Measurements from ENCODE around the gene GPX7. TPM values are rescaled to one million over a fixed set of nuclear protein-coding genes. Genes with fewer than 3 reads are reported as not detected.

Gene GPX7
- total RNA-seq, 1 experiment from 2014 or later, result 21.7 TPM

- no peaks in the 10 kb centered on the region for H3K4me1 ChIP-seq
- CTCF ChIA-PET, result no interaction called here
- no peaks in the 10 kb centered on the region for H3K27me3 ChIP-seq (replicated peaks; ENCODE audit: control insufficient read depth, insufficient read depth, low read length)
- Mint-ChIP-seq H3K36me3 (ENCODE audit: insufficient read depth, unreplicated experiment) (no peaks in the 10 kb centered on the region), H3K27me3 (ENCODE audit: insufficient read depth, unreplicated experiment) (no peaks in the 10 kb centered on the region), H3K9me3 (ENCODE audit: unreplicated experiment) (no peaks in the 10 kb centered on the region), H3K4me1 (ENCODE audit: low read depth, unreplicated experiment) (no peaks in the 10 kb centered on the region), H3K4me3 (ENCODE audit: unreplicated experiment) (no peak overlapping the region), H3K27ac (ENCODE audit: unreplicated experiment) (no peak overlapping the region)
- POLR2A ChIA-PET, result no interaction called here
- H3K9me3 ChIP-seq, result no peaks in the 10 kb centered on the region
- BruUV-seq (replicated peaks), result no TSS peak
- H3K4me3 ChIP-seq (ENCODE audit: low read depth, low read length), result no peak overlapping the region
- H3K36me3 ChIP-seq (ENCODE audit: control insufficient read depth, insufficient read depth, low read length), result no peaks in the 10 kb centered on the region
- DNase-seq, result no peak
- intact Hi-C loops (cut with micrococcal nuclease; ENCODE audit: unreplicated experiment), result no loop called here
- no peak for TF ChIP-seq CTCF (IDR thresholded peaks at IDR 0.05; ENCODE audit: insufficient read depth in 1 of 2, low read depth in 1 of 2, low read length in 1 of 2, severe bottlenecking in 1 of 2, unreplicated experiment in 1 of 2)
These were observed 20.0 kb upstream of the GPX7 start for GRCh38 chr1:52582116-52582696.

DNA sequence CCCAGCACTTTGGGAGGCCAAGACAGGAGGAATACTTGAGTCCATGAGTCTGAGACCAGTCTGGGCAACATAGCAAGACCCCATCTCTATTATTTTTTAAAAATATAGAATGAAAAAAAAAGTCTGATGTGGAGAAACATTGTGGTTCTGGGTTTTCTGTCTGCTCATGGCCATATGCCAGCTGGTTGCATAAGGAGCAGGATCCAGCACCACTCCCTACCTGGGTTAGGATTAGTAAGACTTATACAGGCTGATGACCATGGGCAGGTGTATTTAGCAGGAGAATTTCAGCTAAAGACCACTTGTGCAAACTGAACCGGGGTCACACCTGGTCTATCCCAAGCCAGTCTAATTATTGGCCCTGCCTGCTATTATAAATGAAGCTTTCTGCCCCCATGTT is 16.7 kb upstream of the GPX7 start:
- Histone ChIP-seq H3K27me3 (replicated peaks; ENCODE audit: control insufficient read depth, insufficient read depth, low read length) (no peaks in the 10 kb centered on the region), H3K4me1 (no peaks in the 10 kb centered on the region), H3K9me3 (no peaks in the 10 kb centered on the region), H3K36me3 (ENCODE audit: control insufficient read depth, insufficient read depth, low read length) (no peaks in the 10 kb centered on the region), H3K4me3 (ENCODE audit: low read depth, low read length) (no peak overlapping the region)
- Mint-ChIP-seq H3K27me3 (ENCODE audit: insufficient read depth, unreplicated experiment) (no peaks in the 10 kb centered on the region), H3K4me3 (ENCODE audit: unreplicated experiment) (no peak overlapping the region), H3K4me1 (ENCODE audit: low read depth, unreplicated experiment) (no peaks in the 10 kb centered on the region), H3K9me3 (ENCODE audit: unreplicated experiment) (no peaks in the 10 kb centered on the region), H3K36me3 (ENCODE audit: insufficient read depth, unreplicated experiment) (no peaks in the 10 kb centered on the region), H3K27ac (ENCODE audit: unreplicated experiment) (no peak overlapping the region)
- ChIA-PET POLR2A (no interaction called here), CTCF (no interaction called here)
- TF ChIP-seq CTCF (IDR thresholded peaks at IDR 0.05; ENCODE audit: insufficient read depth in 1 of 2, low read depth in 1 of 2, low read length in 1 of 2, severe bottlenecking in 1 of 2, unreplicated experiment in 1 of 2), result no peak
- no peak for DNase-seq
- no TSS peak for BruUV-seq (replicated peaks)
- intact Hi-C loops (cut with micrococcal nuclease; ENCODE audit: unreplicated experiment), result no loop called here

DNA sequence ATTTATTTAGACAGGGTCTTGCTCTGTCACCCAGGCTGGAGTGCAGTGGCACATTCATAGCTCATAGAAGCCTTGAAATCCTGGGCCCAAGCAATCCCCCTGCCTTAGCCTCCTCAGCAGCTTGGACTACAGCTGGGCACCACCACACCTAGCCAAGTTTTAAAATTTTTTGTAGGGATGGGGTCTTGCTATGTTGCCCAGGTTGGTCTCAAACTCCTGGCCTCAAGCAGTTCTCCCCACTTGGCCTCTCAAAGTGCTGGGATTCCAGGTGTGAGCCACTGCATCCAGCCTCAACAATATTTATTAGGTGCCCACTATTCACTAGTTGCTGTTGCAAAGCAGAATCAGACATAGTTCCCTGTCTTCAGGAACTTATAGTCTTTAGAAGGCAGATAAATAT is 14.1 kb upstream of the GPX7 start:
- intact Hi-C loops (cut with micrococcal nuclease; ENCODE audit: unreplicated experiment), result no loop called here
- no TSS peak for BruUV-seq (replicated peaks)
- CTCF ChIA-PET, result no interaction called here

More for the DNA sequence above, 14.1 kb upstream of the GPX7 start:
- Mint-ChIP-seq H3K9me3 (ENCODE audit: unreplicated experiment) (no peaks in the 10 kb centered on the region), H3K27me3 (ENCODE audit: insufficient read depth, unreplicated experiment) (no peaks in the 10 kb centered on the region), H3K4me1 (ENCODE audit: low read depth, unreplicated experiment) (no peaks in the 10 kb centered on the region), H3K36me3 (ENCODE audit: insufficient read depth, unreplicated experiment) (no peaks in the 10 kb centered on the region), H3K27ac (ENCODE audit: unreplicated experiment) (no peak overlapping the region), H3K4me3 (ENCODE audit: unreplicated experiment) (no peak overlapping the region)
- DNase-seq, result no peak
- Histone ChIP-seq H3K4me3 (ENCODE audit: low read depth, low read length) (no peak overlapping the region), H3K4me1 (no peaks in the 10 kb centered on the region), H3K9me3 (no peaks in the 10 kb centered on the region), H3K27me3 (replicated peaks; ENCODE audit: control insufficient read depth, insufficient read depth, low read length) (no peaks in the 10 kb centered on the region), H3K36me3 (ENCODE audit: control insufficient read depth, insufficient read depth, low read length) (no peaks in the 10 kb centered on the region)
- POLR2A ChIA-PET, result no interaction called here
- no peak for TF ChIP-seq CTCF (IDR thresholded peaks at IDR 0.05; ENCODE audit: insufficient read depth in 1 of 2, low read depth in 1 of 2, low read length in 1 of 2, severe bottlenecking in 1 of 2, unreplicated experiment in 1 of 2)

All from Caco-2 (cell line).